Measurements from ENCODE around the gene DNASE1. TPM values are rescaled to one million over a fixed set of nuclear protein-coding genes. Genes with fewer than 3 reads are reported as not detected.

DNASE1 gene
- total RNA-seq, 2 experiments from 2014 or later, result 45.7 to 48.3 TPM

DNA sequence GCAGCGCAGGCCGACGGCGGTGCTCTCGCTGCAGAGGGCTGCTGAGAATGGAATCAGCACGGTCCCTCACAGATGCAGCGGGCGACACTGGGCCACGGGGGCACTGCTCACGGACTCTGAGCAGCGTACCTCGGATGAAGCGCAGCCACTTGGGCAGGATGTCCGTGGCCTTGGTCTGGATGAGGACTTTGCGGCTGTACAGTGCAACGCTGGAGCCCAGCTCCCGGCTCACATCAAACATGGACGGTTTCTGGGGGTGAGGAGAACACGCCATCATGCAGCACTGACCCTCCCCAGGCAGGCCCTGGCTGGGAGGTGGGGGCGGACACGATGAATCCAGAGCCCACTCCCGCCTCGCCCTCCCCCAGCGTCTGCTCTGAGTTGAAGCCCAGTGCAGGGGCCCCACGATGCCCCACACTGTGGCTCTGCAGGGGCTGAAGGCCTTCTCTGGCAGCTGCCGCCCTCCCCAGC, 18.1 kb downstream of the DNASE1 start:
- H3K27me3 Mint-ChIP-seq (ENCODE audit: low read depth), result no peaks in the 10 kb centered on the region
- peaks cover 48% of the 10 kb centered on the region for H3K36me3 Mint-ChIP-seq (ENCODE audit: low read depth)
- ChIA-PET POLR2A (no interaction called here), CTCF (interaction anchor here (1.7 kb wide), 1 partner anchor 51 kb away, joined by 3 read pairs; no protein-coding TSS in a partner anchor)
- no peak for ATAC-seq
- no peak overlapping the region for H3K4me3 Mint-ChIP-seq
- H3K27ac Mint-ChIP-seq, result no peak overlapping the region
- peaks cover 25% of the 10 kb centered on the region for H3K4me1 Mint-ChIP-seq (ENCODE audit: low read depth)
- H3K9me3 Mint-ChIP-seq (ENCODE audit: insufficient read depth), result no peaks in the 10 kb centered on the region
- no peak for DNase-seq

DNA sequence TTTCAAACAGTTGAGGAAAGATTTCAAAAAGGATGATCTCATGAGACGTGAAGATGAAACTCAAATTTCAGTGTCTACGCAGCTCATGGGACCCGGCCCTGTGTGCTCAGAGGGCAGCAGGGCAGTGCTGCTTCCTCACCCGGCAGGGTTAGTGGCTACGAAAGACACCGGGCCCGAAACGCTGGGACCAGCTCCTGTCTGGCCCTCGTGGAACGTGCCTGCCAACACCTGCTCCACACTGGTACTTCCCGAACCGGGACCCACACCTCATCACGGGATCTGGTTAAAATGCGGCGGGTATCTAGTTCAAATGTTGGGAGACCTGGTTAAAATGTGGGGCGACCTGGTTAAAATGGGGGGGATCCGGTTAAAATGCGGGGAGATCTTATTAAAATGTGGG, 18.7 kb downstream of the DNASE1 start:
- Mint-ChIP-seq H3K4me1 (ENCODE audit: low read depth) (peaks cover 25% of the 10 kb centered on the region), H3K27me3 (ENCODE audit: low read depth) (no peaks in the 10 kb centered on the region), H3K4me3 (no peak overlapping the region), H3K27ac (no peak overlapping the region), H3K9me3 (ENCODE audit: insufficient read depth) (no peaks in the 10 kb centered on the region), H3K36me3 (ENCODE audit: low read depth) (peaks cover 54% of the 10 kb centered on the region)
- POLR2A ChIA-PET, result no interaction called here
- CTCF ChIA-PET, result interaction anchor here (1.7 kb wide), 1 partner anchor 51 kb away, joined by 3 read pairs; no protein-coding TSS in a partner anchor
- ATAC-seq (no peak), DNase-seq (no peak)

GRCh38 chr16:3673676-3674377, 19.3 kb downstream of the DNASE1 start:
- Mint-ChIP-seq H3K4me1 (ENCODE audit: low read depth) (peaks cover 21% of the 10 kb centered on the region), H3K9me3 (ENCODE audit: insufficient read depth) (no peaks in the 10 kb centered on the region), H3K27me3 (ENCODE audit: low read depth) (no peaks in the 10 kb centered on the region), H3K27ac (no peak overlapping the region), H3K4me3 (no peak overlapping the region), H3K36me3 (ENCODE audit: low read depth) (peaks cover 50% of the 10 kb centered on the region)
- CTCF ChIA-PET, result interaction anchor here (1.7 kb wide), 1 partner anchor 52 kb away, joined by 3 read pairs; no protein-coding TSS in a partner anchor
- POLR2A ChIA-PET, result no interaction called here
- no peak for DNase-seq
- ATAC-seq, result no peak

- ChIA-PET CTCF (no interaction called here), POLR2A (no interaction called here)
- Mint-ChIP-seq H3K4me1 (ENCODE audit: low read depth) (peaks cover 15% of the 10 kb centered on the region), H3K27me3 (ENCODE audit: low read depth) (no peaks in the 10 kb centered on the region), H3K4me3 (no peak overlapping the region), H3K27ac (no peak overlapping the region), H3K9me3 (ENCODE audit: insufficient read depth) (no peaks in the 10 kb centered on the region), H3K36me3 (ENCODE audit: low read depth) (peaks cover 49% of the 10 kb centered on the region)
- ATAC-seq (no peak), DNase-seq (no peak)
Observed at GRCh38 chr16:3674513-3675295, 20.2 kb downstream of the DNASE1 start.

GRCh38 chr16:3675601-3676130, 21.2 kb downstream of the DNASE1 start:
- DNase-seq (no peak), ATAC-seq (no peak)
- ChIA-PET CTCF (no interaction called here), POLR2A (interaction anchor here (0.7 kb wide), 1 partner anchor 16 kb away, joined by 3 read pairs; no protein-coding TSS in a partner anchor)
- H3K27ac Mint-ChIP-seq, result no peak overlapping the region
- peaks cover 45% of the 10 kb centered on the region for H3K36me3 Mint-ChIP-seq (ENCODE audit: low read depth)
- H3K27me3 Mint-ChIP-seq (ENCODE audit: low read depth), result no peaks in the 10 kb centered on the region
- no peak overlapping the region for H3K4me3 Mint-ChIP-seq
- H3K9me3 Mint-ChIP-seq (ENCODE audit: insufficient read depth), result no peaks in the 10 kb centered on the region
- H3K4me1 Mint-ChIP-seq (ENCODE audit: low read depth), result peaks cover 8% of the 10 kb centered on the region

- Mint-ChIP-seq H3K4me1 (ENCODE audit: low read depth) (no peaks in the 10 kb centered on the region), H3K27me3 (ENCODE audit: low read depth) (no peaks in the 10 kb centered on the region), H3K9me3 (ENCODE audit: insufficient read depth) (no peaks in the 10 kb centered on the region), H3K27ac (no peak overlapping the region), H3K36me3 (ENCODE audit: low read depth) (peaks cover 48% of the 10 kb centered on the region), H3K4me3 (no peak overlapping the region)
- DNase-seq (no peak), ATAC-seq (no peak)
- ChIA-PET POLR2A (no interaction called here), CTCF (interaction anchor here (1.0 kb wide), 1 partner anchor 42 kb away, joined by 3 read pairs; no protein-coding TSS in a partner anchor)
Observed at GRCh38 chr16:3677994-3678393, 23.5 kb downstream of the DNASE1 start.

- H3K27ac Mint-ChIP-seq, result no peak overlapping the region
- H3K4me3 Mint-ChIP-seq, result no peak overlapping the region
- H3K4me1 Mint-ChIP-seq (ENCODE audit: low read depth), result no peaks in the 10 kb centered on the region
- DNase-seq (no peak), ATAC-seq (no peak)
- POLR2A ChIA-PET, result no interaction called here
- no peaks in the 10 kb centered on the region for H3K27me3 Mint-ChIP-seq (ENCODE audit: low read depth)
- H3K36me3 Mint-ChIP-seq (ENCODE audit: low read depth), result peaks cover 39% of the 10 kb centered on the region
- no peaks in the 10 kb centered on the region for H3K9me3 Mint-ChIP-seq (ENCODE audit: insufficient read depth)
- CTCF ChIA-PET, result interaction anchor here (3.0 kb wide), 1 partner anchor 10 kb away, joined by 14 read pairs; no protein-coding TSS in a partner anchor
Observed at GRCh38 chr16:3681206-3681605, 26.7 kb downstream of the DNASE1 start.

GRCh38 chr16:3687021-3687420, 32.5 kb downstream of the DNASE1 start:
- POLR2A ChIA-PET, result no interaction called here
- no peak overlapping the region for H3K4me3 Mint-ChIP-seq
- peaks cover 35% of the 10 kb centered on the region for H3K36me3 Mint-ChIP-seq (ENCODE audit: low read depth)
- H3K27me3 Mint-ChIP-seq (ENCODE audit: low read depth), result no peaks in the 10 kb centered on the region
- peaks cover 16% of the 10 kb centered on the region for H3K4me1 Mint-ChIP-seq (ENCODE audit: low read depth)
- CTCF ChIA-PET, result interaction anchor here (0.9 to 1.3 kb wide), 2 partner anchors 9 to 567 kb away, joined by 3 to 4 read pairs; no protein-coding TSS in a partner anchor
- H3K9me3 Mint-ChIP-seq (ENCODE audit: insufficient read depth), result no peaks in the 10 kb centered on the region
- DNase-seq (no peak), ATAC-seq (no peak)
- peak overlapping the region; percentile 28 for H3K27ac Mint-ChIP-seq

- peaks cover 33% of the 10 kb centered on the region for H3K36me3 Mint-ChIP-seq (ENCODE audit: low read depth)
- no peaks in the 10 kb centered on the region for H3K27me3 Mint-ChIP-seq (ENCODE audit: low read depth)
- H3K27ac Mint-ChIP-seq, result no peak overlapping the region
- DNase-seq, result no peak
- POLR2A ChIA-PET, result no interaction called here
- H3K9me3 Mint-ChIP-seq (ENCODE audit: insufficient read depth), result no peaks in the 10 kb centered on the region
- peaks cover 16% of the 10 kb centered on the region for H3K4me1 Mint-ChIP-seq (ENCODE audit: low read depth)
- ATAC-seq, result no peak
- CTCF ChIA-PET, result interaction anchor here (0.9 to 1.3 kb wide), 2 partner anchors 8 to 566 kb away, joined by 3 to 4 read pairs; no protein-coding TSS in a partner anchor
- no peak overlapping the region for H3K4me3 Mint-ChIP-seq
Observed at GRCh38 chr16:3687792-3688191, 33.3 kb downstream of the DNASE1 start.

GRCh38 chr16:3689731-3690130, 35.2 kb downstream of the DNASE1 start:
- DNase-seq, result no peak
- H3K4me1 Mint-ChIP-seq (ENCODE audit: low read depth), result peaks cover 16% of the 10 kb centered on the region
- H3K4me3 Mint-ChIP-seq, result no peak overlapping the region
- H3K9me3 Mint-ChIP-seq (ENCODE audit: insufficient read depth), result no peaks in the 10 kb centered on the region
- POLR2A ChIA-PET, result no interaction called here
- ATAC-seq, result no peak
- H3K36me3 Mint-ChIP-seq (ENCODE audit: low read depth), result peaks cover 28% of the 10 kb centered on the region
- no peak overlapping the region for H3K27ac Mint-ChIP-seq
- CTCF ChIA-PET, result interaction anchor here (0.6 to 2.2 kb wide), 5 partner anchors 8 to 80 kb away, joined by 3 to 14 read pairs (median 3); partner anchors contain the start of gene TRAP1
- H3K27me3 Mint-ChIP-seq (ENCODE audit: low read depth), result no peaks in the 10 kb centered on the region

DNA sequence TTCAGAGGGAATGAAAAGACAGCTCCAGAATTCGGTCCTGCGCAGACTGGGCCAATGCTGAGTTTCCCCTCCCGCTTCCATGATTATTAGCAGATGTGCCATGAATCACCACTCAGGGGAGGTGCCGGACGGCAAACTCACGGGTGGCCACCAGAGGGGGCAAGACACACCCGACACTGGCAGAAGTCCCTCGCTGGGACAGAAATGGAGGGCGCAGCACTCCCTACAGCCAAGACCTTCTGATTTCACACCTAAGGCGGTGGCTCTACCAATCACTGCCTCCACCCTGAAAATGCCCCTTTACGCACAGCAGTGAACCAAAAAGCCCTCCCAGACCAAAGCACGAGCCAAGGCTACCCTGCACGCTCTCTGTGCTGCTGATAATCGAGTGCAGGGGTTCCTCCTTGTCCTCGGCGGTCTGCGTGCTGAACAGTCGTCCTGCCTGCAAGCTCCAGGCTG, 36.0 kb downstream of the DNASE1 start:
- H3K27ac Mint-ChIP-seq, result peak overlapping the region; percentile 71
- CTCF ChIA-PET, result interaction anchor here (0.6 to 2.2 kb wide), 13 partner anchors 9 to 247 kb away, joined by 3 to 14 read pairs (median 3); partner anchors contain the start of gene TRAP1
- DNase-seq (peak; percentile 88), ATAC-seq (peak; percentile 97)
- H3K36me3 Mint-ChIP-seq (ENCODE audit: low read depth), result peaks cover 23% of the 10 kb centered on the region
- no peaks in the 10 kb centered on the region for H3K27me3 Mint-ChIP-seq (ENCODE audit: low read depth)
- POLR2A ChIA-PET, result interaction anchor here (1.0 kb wide), 1 partner anchor 27 kb away, joined by 3 read pairs; the partner anchor contains the start of gene TRAP1
- H3K4me1 Mint-ChIP-seq (ENCODE audit: low read depth), result peaks cover 16% of the 10 kb centered on the region
- H3K9me3 Mint-ChIP-seq (ENCODE audit: insufficient read depth), result no peaks in the 10 kb centered on the region
- H3K4me3 Mint-ChIP-seq, result no peak overlapping the region

Data from activated CD8-positive, alpha-beta T cell treated with anti-CD3 and anti-CD28 coated beads, Interleukin-2, amount 10 ng/mL, durations not matched to agents 7 days and 5 days (primary cell).